Measurements from ENCODE around the gene TACC2. TPM values are rescaled to one million over a fixed set of nuclear protein-coding genes. Genes with fewer than 3 reads are reported as not detected.

Gene TACC2
- total RNA-seq, 1 experiment from 2014 or later = 15.8 TPM

DNA sequence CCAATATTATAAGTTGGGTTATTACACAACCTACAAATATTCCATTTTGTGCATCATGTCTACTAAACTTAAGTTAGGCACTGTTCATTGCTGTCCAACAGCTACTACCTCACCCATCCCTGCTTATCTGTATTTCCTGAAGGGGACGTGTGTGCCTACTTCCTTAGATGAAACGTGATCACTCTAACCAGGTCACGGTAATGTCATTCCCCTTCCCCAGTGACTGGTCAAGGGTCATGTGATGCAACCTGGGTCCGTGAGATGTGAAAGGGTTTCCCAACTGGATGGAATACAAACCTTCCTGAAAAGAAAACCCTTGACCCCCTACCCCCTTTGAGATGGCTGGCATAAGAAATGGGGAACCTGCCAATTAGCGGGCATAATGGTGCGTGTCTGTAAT, 12.4 kb upstream of the TACC2 start:
- H3K79me2 ChIP-seq (ENCODE audit: low read depth) = peaks cover 11% of the 10 kb centered on the region
- H2AFZ ChIP-seq = no peak overlapping the region
- no peaks in the 10 kb centered on the region for H3K9me3 ChIP-seq (ENCODE audit: insufficient read depth, low read depth)
- DNase-seq = no peak
- no peak overlapping the region for H3K4me2 ChIP-seq
- no peak overlapping the region for H3K27ac ChIP-seq
- CTCF ChIA-PET = no interaction called here
- H3K27me3 ChIP-seq (ENCODE audit: insufficient read depth, low read depth) = no peaks in the 10 kb centered on the region
- BruUV-seq (replicated peaks) = no TSS peak
- POLR2A ChIA-PET (ENCODE audit: unreplicated experiment) = no interaction called here
- no peak overlapping the region for H3K4me3 ChIP-seq
- TF ChIP-seq, protein P1, sequence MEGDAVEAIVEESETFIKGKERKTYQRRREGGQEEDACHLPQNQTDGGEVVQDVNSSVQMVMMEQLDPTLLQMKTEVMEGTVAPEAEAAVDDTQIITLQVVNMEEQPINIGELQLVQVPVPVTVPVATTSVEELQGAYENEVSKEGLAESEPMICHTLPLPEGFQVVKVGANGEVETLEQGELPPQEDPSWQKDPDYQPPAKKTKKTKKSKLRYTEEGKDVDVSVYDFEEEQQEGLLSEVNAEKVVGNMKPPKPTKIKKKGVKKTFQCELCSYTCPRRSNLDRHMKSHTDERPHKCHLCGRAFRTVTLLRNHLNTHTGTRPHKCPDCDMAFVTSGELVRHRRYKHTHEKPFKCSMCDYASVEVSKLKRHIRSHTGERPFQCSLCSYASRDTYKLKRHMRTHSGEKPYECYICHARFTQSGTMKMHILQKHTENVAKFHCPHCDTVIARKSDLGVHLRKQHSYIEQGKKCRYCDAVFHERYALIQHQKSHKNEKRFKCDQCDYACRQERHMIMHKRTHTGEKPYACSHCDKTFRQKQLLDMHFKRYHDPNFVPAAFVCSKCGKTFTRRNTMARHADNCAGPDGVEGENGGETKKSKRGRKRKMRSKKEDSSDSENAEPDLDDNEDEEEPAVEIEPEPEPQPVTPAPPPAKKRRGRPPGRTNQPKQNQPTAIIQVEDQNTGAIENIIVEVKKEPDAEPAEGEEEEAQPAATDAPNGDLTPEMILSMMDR (conservative IDR thresholded peaks at IDR 0.05) = no peak
- TF ChIP-seq EZH2 (IDR thresholded peaks at IDR 0.05; ENCODE audit: low read depth) = no peak
- peaks cover 5% of the 10 kb centered on the region; the same call in 1 of the 2 replicates for H4K20me1 ChIP-seq (ENCODE audit: insufficient read depth)
- H3K9me2 ChIP-seq (ENCODE audit: insufficient read depth) = no peaks in the 10 kb centered on the region
- intact Hi-C loops (cut with micrococcal nuclease; ENCODE audit: unreplicated experiment) = loop anchor here (10.0 kb wide), 1 partner anchor 78 kb away; no protein-coding TSS in a partner anchor
- H3K36me3 ChIP-seq (ENCODE audit: low read depth) = no peaks in the 10 kb centered on the region
- H3K4me1 ChIP-seq (replicated peaks; ENCODE audit: insufficient read depth) = peaks cover 6% of the 10 kb centered on the region
- H3F3A ChIP-seq (ENCODE audit: insufficient read depth, low read depth) = no peaks in the 10 kb centered on the region

DNA sequence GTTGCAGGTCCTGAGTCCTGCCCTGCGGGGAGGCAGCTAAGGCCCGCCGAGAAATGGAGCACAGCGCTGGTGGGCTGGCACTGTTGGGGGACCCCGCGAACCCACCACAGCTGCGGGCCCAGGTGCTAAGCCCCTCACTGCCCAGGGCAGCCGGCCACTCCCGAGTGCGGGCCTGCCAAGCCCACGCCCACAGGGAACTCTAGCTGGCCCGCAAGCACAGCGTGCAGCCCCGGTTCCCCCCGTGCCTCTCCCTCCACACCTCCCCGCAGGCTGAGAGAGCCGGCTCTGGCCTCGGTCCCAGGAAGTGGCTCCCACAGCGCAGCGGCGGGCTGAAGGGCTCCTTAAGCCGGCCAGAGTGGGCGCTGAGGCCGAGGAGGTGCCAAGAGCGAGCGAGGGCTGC, 10.5 kb upstream of the TACC2 start:
- no peaks in the 10 kb centered on the region for H3K9me3 ChIP-seq (ENCODE audit: insufficient read depth, low read depth)
- H3K9me2 ChIP-seq (ENCODE audit: insufficient read depth) = no peaks in the 10 kb centered on the region
- peaks cover 1% of the 10 kb centered on the region; the same call in 1 of the 2 replicates for H4K20me1 ChIP-seq (ENCODE audit: insufficient read depth)
- CTCF ChIA-PET = no interaction called here
- H3F3A ChIP-seq (ENCODE audit: insufficient read depth, low read depth) = no peaks in the 10 kb centered on the region
- H3K4me2 ChIP-seq = no peak overlapping the region
- H3K4me1 ChIP-seq (replicated peaks; ENCODE audit: insufficient read depth) = peaks cover 3% of the 10 kb centered on the region
- H3K4me3 ChIP-seq = no peak overlapping the region
- TF ChIP-seq, protein P1 (conservative IDR thresholded peaks at IDR 0.05) = no peak
- no peak for TF ChIP-seq EZH2 (IDR thresholded peaks at IDR 0.05; ENCODE audit: low read depth)
- no peak overlapping the region for H3K27ac ChIP-seq
- DNase-seq = no peak
- no TSS peak for BruUV-seq (replicated peaks)
- intact Hi-C loops (cut with micrococcal nuclease; ENCODE audit: unreplicated experiment) = loop anchor here (10.0 kb wide), 1 partner anchor 76 kb away; no protein-coding TSS in a partner anchor
- H3K36me3 ChIP-seq (ENCODE audit: low read depth) = no peaks in the 10 kb centered on the region
- no peaks in the 10 kb centered on the region for H3K27me3 ChIP-seq (ENCODE audit: insufficient read depth, low read depth)
- POLR2A ChIA-PET (ENCODE audit: unreplicated experiment) = no interaction called here
- H3K79me2 ChIP-seq (ENCODE audit: low read depth) = peaks cover 7% of the 10 kb centered on the region
- no peak overlapping the region for H2AFZ ChIP-seq

DNA sequence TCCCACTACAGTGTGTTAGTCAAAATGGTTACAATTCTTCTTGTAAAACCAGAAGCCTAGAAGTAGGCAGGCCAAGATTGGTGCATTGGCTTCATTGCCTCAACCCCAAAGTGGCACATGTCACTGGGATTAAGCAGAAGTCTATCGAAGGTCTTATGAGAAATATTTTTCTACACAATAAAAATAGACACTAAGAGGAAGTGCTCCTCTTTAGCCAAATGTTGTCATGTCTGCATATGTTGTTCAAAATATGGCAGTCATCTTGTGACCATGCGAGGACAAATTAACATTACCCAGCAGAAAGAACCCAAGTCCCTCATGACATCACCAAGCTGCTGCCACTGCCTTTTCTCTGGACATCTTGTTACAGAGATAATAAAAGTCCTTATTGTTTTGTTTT, 7.6 kb upstream of the TACC2 start:
- TF ChIP-seq EZH2 (IDR thresholded peaks at IDR 0.05; ENCODE audit: low read depth) = no peak
- TF ChIP-seq, protein P1 (conservative IDR thresholded peaks at IDR 0.05) = no peak
- H3K27ac ChIP-seq = no peak overlapping the region
- no peak overlapping the region for H3K4me3 ChIP-seq
- no peaks in the 10 kb centered on the region for H3K9me3 ChIP-seq (ENCODE audit: insufficient read depth, low read depth)
- intact Hi-C loops (cut with micrococcal nuclease; ENCODE audit: unreplicated experiment) = no loop called here
- ChIA-PET CTCF (no interaction called here), POLR2A (ENCODE audit: unreplicated experiment) (no interaction called here)
- no peak overlapping the region for H2AFZ ChIP-seq
- H3K4me1 ChIP-seq (replicated peaks; ENCODE audit: insufficient read depth) = no peaks in the 10 kb centered on the region
- H3K9me2 ChIP-seq (ENCODE audit: insufficient read depth) = no peaks in the 10 kb centered on the region
- no peak for DNase-seq
- H3K79me2 ChIP-seq (ENCODE audit: low read depth) = no peaks in the 10 kb centered on the region
- H4K20me1 ChIP-seq (ENCODE audit: insufficient read depth) = no peaks in the 10 kb centered on the region
- no peaks in the 10 kb centered on the region for H3K27me3 ChIP-seq (ENCODE audit: insufficient read depth, low read depth)
- BruUV-seq (replicated peaks) = no TSS peak
- no peaks in the 10 kb centered on the region for H3K36me3 ChIP-seq (ENCODE audit: low read depth)
- no peak overlapping the region for H3K4me2 ChIP-seq
- H3F3A ChIP-seq (ENCODE audit: insufficient read depth, low read depth) = no peaks in the 10 kb centered on the region
